ENCODE results near the gene SVEP1.

DNA sequence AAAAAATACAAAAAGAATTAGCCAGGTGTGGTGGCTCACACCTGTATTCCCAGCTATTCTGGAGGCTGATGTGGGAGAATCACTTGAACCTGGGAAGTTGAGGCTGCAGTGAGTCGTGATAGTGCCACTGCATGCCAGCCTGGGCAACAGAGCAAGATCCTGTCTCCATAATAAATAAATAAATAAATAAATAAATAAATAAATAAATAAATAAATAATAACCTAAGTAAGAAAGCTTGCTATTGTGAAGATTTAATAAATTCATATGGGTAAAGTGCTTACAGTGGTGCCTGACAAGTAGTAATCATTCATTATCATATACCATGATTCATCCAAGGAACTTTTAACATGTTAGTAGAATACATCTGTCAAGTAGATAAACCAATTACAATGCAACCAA lies 13.4 kb downstream of the SVEP1 start:
- TF ChIP-seq, protein P1, sequence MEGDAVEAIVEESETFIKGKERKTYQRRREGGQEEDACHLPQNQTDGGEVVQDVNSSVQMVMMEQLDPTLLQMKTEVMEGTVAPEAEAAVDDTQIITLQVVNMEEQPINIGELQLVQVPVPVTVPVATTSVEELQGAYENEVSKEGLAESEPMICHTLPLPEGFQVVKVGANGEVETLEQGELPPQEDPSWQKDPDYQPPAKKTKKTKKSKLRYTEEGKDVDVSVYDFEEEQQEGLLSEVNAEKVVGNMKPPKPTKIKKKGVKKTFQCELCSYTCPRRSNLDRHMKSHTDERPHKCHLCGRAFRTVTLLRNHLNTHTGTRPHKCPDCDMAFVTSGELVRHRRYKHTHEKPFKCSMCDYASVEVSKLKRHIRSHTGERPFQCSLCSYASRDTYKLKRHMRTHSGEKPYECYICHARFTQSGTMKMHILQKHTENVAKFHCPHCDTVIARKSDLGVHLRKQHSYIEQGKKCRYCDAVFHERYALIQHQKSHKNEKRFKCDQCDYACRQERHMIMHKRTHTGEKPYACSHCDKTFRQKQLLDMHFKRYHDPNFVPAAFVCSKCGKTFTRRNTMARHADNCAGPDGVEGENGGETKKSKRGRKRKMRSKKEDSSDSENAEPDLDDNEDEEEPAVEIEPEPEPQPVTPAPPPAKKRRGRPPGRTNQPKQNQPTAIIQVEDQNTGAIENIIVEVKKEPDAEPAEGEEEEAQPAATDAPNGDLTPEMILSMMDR (IDR thresholded peaks at IDR 0.05): no peak
- no peak for TF ChIP-seq POLR2A (IDR thresholded peaks at IDR 0.05)
- no peak for TF ChIP-seq EP300 (IDR thresholded peaks at IDR 0.05)

Measured in gastroesophageal sphincter (tissue), 3 donors.